ENCODE results near the gene ARHGEF19. TPM values are rescaled to one million over a fixed set of nuclear protein-coding genes. Genes with fewer than 3 reads are reported as not detected.

The ARHGEF19 gene
- total and polyA plus RNA-seq, 2 of the 13 experiments (the other 11 are each of a cell fraction or from before 2014, with no cell fraction given), result 1.7 to 1.8 TPM

DNA sequence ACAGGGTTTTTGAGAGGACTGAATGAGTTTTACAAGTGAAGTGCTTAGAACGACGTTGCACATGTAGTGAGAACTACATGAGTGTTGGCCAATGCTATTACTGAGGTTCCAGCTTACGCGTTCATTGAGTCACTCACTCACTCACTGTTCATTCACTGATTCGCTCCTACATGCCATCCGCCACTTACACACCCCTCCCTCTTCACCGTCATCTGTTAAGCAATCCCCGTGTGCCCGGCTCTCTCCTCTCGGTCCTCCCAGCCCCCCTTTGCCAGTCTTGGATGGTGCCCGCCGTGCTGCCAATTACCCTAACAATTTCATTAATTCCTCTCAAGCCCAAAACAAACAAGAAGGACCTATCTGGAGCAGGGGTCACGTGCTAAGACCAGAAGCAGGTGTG is 29.3 kb downstream of the ARHGEF19 start:
- Histone ChIP-seq H3K4me3 (replicated peaks in 1 of 3; ENCODE audit: insufficient read depth in 1 of 3, low read depth in 2 of 3, low read length in 3 of 3) (peak overlapping the region in 1 of 3 experiments; percentile 11; a peak in 1 of 6 replicates), H4K20me1 (ENCODE audit: insufficient read depth, low read length) (no peaks in the 10 kb centered on the region), H3K4me1 (ENCODE audit: insufficient read depth, low read length) (peaks cover 84% of the 10 kb centered on the region), H3K27me3 (ENCODE audit: control insufficient read depth in 1 of 2, insufficient read depth in 2 of 2, low read length in 2 of 2) (no peaks in the 10 kb centered on the region), H3K9me3 (ENCODE audit: low read length) (no peaks in the 10 kb centered on the region), H3K9ac (ENCODE audit: insufficient read depth, low read depth, low read length) (no peak overlapping the region), H3K27ac (ENCODE audit: extremely low read length, insufficient read depth, low read length) (no peak overlapping the region), H3K4me2 (ENCODE audit: low read depth, low read length) (peak overlapping the region; percentile 46), H3K36me3 (replicated peaks in 1 of 2; ENCODE audit: control insufficient read depth in 1 of 2, insufficient read depth in 2 of 2, low read length in 2 of 2) (no peaks in the 10 kb centered on the region), H2AFZ (ENCODE audit: low read length) (no peak overlapping the region), H3K79me2 (ENCODE audit: insufficient read depth, low read length) (no peaks in the 10 kb centered on the region)
- ChIA-PET POLR2A (interaction anchor here (1.6 to 4.5 kb wide), 5 partner anchors 19 to 104 kb away, joined by 3 to 51 read pairs (median 23); partner anchors contain the start of gene EPHA2), CTCF (ENCODE audit: low intra/inter-chr PET ratio, low total read pairs) (no interaction called here)
- DNase-seq (ENCODE audit: low spot score) (no peak), ATAC-seq (no peak), FAIRE-seq (no peak)
- intact Hi-C loops (cut with micrococcal nuclease; ENCODE audit: unreplicated experiment) (no loop called here), in situ Hi-C loops (cut with HindIII; ENCODE audit: extremely low pct_ligation_motif_present, low pct_unique_long_range_greater_than_20kb) (loop anchor here (5.0 kb wide), 2 partner anchors 36 to 106 kb away; no protein-coding TSS in a partner anchor)
- BruUV-seq (replicated peaks), result no TSS peak
- 14% methylated on average over 13 of the region's 13 CpGs for WGBS (ENCODE audit: low lambda C conversion rate)
- TF ChIP-seq, protein P1, sequence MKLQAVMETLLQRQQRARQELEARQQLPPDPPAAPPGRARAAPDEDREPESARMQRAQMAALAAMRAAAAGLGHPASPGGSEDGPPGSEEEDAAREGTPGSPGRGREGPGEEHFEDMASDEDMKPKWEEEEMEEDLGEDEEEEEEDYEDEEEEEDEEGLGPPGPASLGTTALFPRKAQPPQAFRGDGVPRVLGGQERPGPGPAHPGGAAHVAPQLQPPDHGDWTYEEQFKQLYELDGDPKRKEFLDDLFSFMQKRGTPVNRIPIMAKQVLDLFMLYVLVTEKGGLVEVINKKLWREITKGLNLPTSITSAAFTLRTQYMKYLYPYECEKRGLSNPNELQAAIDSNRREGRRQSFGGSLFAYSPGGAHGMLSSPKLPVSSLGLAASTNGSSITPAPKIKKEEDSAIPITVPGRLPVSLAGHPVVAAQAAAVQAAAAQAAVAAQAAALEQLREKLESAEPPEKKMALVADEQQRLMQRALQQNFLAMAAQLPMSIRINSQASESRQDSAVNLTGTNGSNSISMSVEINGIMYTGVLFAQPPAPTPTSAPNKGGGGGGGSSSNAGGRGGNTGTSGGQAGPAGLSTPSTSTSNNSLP (IDR thresholded peaks at IDR 0.05; ENCODE audit: low read depth, low read length), result no peak
- TF ChIP-seq ZBTB33 (CRISPR knock-in tag; IDR thresholded peaks at IDR 0.05) (no peak), TRAFD1 (CRISPR knock-in tag; IDR thresholded peaks at IDR 0.05; ENCODE audit: borderline replicate concordance) (no peak), SMAD3 (CRISPR knock-in tag; IDR thresholded peaks at IDR 0.05) (no peak), AGO2 (optimal IDR thresholded peaks at IDR 0.05; ENCODE audit: low read depth, low read length) (no peak), ZNF329 (CRISPR knock-in tag; IDR thresholded peaks at IDR 0.05; ENCODE audit: low read depth) (no peak), ZHX1 (CRISPR knock-in tag; IDR thresholded peaks at IDR 0.05; ENCODE audit: low read depth) (no peak), NBN (conservative IDR thresholded peaks at IDR 0.05) (no peak), POGK (CRISPR knock-in tag; conservative IDR thresholded peaks at IDR 0.05) (no peak)
- TF ChIP-seq, protein P2, sequence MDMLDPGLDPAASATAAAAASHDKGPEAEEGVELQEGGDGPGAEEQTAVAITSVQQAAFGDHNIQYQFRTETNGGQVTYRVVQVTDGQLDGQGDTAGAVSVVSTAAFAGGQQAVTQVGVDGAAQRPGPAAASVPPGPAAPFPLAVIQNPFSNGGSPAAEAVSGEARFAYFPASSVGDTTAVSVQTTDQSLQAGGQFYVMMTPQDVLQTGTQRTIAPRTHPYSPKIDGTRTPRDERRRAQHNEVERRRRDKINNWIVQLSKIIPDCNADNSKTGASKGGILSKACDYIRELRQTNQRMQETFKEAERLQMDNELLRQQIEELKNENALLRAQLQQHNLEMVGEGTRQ (IDR thresholded peaks at IDR 0.05; ENCODE audit: low read depth, low read length), result no peak
- TF ChIP-seq, protein P2 (CRISPR knock-in tag; IDR thresholded peaks at IDR 0.05; ENCODE audit: borderline replicate concordance), result no peak; the same call in 1 of the 2 replicates

All from HepG2 (cell line).